ENCODE measurements around the gene IL34.

IL34 gene

DNA sequence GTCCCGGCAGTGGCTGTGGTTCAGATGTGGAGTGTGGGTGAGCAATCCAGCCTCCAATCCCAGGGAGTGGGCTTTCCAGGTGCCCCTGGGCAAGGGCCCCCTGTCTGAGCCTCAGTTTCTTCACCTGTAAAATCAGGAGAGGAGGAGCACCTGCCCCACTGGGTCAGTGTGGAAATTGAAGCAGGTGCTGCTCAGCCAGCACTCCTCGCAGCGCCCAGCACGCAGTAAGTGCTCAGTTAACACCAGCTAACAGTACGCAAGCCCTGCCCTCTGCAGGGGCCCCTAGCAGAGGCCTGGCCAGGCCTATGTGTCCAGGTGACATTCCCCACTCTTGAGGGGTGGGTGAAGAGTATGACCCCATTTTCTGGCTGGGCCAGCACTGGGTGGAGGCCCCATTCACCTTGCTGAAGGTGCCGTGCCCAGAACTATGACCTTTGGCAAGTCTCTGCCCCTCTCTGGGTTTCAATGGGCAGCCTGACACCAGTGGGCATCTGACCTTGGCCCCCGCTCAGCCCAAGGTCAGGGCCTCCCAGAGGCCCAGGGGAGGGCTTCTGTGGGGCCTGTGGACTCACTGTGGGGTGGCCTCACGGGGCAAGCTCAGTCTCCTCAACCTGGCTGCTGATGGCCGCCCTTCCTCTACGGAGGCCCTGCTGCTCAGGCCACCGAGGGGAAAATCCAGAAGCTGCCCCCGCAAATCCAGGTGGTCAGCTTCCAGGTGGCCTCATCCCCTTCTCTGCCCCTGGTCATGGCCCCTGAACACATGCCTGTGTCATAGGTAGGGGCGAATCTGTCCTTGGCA is 37.0 kb downstream of the IL34 start:
- TF ChIP-seq, protein P1, sequence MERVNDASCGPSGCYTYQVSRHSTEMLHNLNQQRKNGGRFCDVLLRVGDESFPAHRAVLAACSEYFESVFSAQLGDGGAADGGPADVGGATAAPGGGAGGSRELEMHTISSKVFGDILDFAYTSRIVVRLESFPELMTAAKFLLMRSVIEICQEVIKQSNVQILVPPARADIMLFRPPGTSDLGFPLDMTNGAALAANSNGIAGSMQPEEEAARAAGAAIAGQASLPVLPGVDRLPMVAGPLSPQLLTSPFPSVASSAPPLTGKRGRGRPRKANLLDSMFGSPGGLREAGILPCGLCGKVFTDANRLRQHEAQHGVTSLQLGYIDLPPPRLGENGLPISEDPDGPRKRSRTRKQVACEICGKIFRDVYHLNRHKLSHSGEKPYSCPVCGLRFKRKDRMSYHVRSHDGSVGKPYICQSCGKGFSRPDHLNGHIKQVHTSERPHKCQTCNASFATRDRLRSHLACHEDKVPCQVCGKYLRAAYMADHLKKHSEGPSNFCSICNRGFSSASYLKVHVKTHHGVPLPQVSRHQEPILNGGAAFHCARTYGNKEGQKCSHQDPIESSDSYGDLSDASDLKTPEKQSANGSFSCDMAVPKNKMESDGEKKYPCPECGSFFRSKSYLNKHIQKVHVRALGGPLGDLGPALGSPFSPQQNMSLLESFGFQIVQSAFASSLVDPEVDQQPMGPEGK (CRISPR knock-in tag; IDR thresholded peaks at IDR 0.05; ENCODE audit: borderline replicate concordance), result no peak
- TF ChIP-seq RARB (CRISPR knock-in tag; IDR thresholded peaks at IDR 0.05), result no peak
- no peak for TF ChIP-seq SNAI2 (CRISPR knock-in tag; IDR thresholded peaks at IDR 0.05)
- no peak for TF ChIP-seq ZC3H10 (CRISPR knock-in tag; IDR thresholded peaks at IDR 0.05)
- TF ChIP-seq PPARA (CRISPR knock-in tag; IDR thresholded peaks at IDR 0.05; ENCODE audit: borderline replicate concordance), result no peak
- TF ChIP-seq TOX (CRISPR knock-in tag; IDR thresholded peaks at IDR 0.05; ENCODE audit: borderline replicate concordance), result no peak
- TF ChIP-seq ISL1 (CRISPR knock-in tag; IDR thresholded peaks at IDR 0.05), result no peak
- TF ChIP-seq ZNF8 (CRISPR knock-in tag; IDR thresholded peaks at IDR 0.05), result no peak
- no peak for TF ChIP-seq OSR1 (CRISPR knock-in tag; IDR thresholded peaks at IDR 0.05)
- TF ChIP-seq, protein P2, sequence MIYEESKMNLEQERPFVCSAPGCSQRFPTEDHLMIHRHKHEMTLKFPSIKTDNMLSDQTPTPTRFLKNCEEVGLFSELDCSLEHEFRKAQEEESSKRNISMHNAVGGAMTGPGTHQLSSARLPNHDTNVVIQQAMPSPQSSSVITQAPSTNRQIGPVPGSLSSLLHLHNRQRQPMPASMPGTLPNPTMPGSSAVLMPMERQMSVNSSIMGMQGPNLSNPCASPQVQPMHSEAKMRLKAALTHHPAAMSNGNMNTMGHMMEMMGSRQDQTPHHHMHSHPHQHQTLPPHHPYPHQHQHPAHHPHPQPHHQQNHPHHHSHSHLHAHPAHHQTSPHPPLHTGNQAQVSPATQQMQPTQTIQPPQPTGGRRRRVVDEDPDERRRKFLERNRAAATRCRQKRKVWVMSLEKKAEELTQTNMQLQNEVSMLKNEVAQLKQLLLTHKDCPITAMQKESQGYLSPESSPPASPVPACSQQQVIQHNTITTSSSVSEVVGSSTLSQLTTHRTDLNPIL (CRISPR knock-in tag; IDR thresholded peaks at IDR 0.05; ENCODE audit: low read depth), result no peak
- TF ChIP-seq, protein P3, sequence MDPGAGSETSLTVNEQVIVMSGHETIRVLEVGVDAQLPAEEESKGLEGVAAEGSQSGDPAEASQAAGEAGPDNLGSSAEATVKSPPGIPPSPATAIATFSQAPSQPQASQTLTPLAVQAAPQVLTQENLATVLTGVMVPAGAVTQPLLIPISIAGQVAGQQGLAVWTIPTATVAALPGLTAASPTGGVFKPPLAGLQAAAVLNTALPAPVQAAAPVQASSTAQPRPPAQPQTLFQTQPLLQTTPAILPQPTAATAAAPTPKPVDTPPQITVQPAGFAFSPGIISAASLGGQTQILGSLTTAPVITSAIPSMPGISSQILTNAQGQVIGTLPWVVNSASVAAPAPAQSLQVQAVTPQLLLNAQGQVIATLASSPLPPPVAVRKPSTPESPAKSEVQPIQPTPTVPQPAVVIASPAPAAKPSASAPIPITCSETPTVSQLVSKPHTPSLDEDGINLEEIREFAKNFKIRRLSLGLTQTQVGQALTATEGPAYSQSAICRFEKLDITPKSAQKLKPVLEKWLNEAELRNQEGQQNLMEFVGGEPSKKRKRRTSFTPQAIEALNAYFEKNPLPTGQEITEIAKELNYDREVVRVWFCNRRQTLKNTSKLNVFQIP (CRISPR knock-in tag; IDR thresholded peaks at IDR 0.05; ENCODE audit: borderline replicate concordance, low read depth), result no peak
- no peak for TF ChIP-seq BACH2 (CRISPR knock-in tag; IDR thresholded peaks at IDR 0.05; ENCODE audit: borderline replicate concordance)
- TF ChIP-seq ZNF565 (CRISPR knock-in tag; conservative IDR thresholded peaks at IDR 0.05; ENCODE audit: low read depth), result no peak
- TF ChIP-seq, protein P4, sequence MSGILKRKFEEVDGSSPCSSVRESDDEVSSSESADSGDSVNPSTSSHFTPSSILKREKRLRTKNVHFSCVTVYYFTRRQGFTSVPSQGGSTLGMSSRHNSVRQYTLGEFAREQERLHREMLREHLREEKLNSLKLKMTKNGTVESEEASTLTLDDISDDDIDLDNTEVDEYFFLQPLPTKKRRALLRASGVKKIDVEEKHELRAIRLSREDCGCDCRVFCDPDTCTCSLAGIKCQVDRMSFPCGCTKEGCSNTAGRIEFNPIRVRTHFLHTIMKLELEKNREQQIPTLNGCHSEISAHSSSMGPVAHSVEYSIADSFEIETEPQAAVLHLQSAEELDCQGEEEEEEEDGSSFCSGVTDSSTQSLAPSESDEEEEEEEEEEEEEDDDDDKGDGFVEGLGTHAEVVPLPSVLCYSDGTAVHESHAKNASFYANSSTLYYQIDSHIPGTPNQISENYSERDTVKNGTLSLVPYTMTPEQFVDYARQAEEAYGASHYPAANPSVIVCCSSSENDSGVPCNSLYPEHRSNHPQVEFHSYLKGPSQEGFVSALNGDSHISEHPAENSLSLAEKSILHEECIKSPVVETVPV (CRISPR knock-in tag; IDR thresholded peaks at IDR 0.05), result no peak
- no peak for TF ChIP-seq TCF4 (CRISPR knock-in tag; IDR thresholded peaks at IDR 0.05; ENCODE audit: borderline replicate concordance)
- TF ChIP-seq ZFP30 (CRISPR knock-in tag; IDR thresholded peaks at IDR 0.05), result no peak
- no peak for TF ChIP-seq ZFP3 (CRISPR knock-in tag; IDR thresholded peaks at IDR 0.05)
- no peak for ATAC-seq

DNA sequence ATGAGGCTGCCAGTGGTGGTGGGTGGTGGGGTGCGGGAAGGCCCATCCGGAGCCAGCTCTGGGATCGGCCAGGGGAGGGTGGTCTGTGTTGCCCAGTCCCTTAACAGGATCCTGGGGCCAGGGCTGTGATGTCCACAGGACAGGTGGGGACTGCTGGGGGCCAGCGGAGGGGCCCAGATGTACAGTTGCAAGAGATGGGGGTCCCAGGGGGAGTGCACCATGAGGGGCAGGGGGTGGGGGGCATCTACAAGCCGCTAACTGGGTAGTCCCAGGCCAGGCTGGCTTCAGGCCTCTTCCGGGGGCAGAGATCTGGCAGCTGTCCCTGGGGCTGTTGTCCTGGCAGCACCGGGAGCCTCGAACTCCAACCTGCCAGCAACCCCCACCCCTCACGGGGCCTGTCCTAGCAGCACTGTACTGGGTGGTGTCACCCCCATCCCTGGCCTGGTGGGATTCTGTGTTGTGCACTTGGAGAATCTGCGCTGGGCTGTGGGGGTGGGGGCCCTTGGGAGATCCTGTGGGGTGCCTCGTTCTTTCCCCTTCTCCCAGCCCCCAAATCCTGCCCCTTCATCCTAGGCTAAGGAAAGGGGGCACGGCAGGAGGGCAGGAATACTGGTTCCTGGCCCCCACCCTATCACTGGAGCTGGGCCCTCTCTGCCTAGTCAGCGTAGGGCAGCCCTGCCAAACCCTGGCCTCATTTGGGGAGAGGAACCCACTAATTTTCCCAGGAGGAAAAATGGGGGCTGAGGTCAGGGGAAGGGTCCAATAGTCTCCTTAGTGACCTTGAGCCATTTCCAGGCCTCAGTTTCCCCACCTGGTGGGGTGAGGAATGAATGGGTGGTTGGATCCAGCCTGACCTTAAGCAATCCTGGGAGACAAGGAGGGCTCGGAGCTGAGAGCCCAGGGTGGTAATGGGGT is 38.0 kb downstream of the IL34 start:
- TF ChIP-seq TCF4 (CRISPR knock-in tag; IDR thresholded peaks at IDR 0.05; ENCODE audit: borderline replicate concordance) (no peak), ESRRG (CRISPR knock-in tag; IDR thresholded peaks at IDR 0.05) (no peak), ZNF565 (CRISPR knock-in tag; conservative IDR thresholded peaks at IDR 0.05; ENCODE audit: low read depth) (no peak), OSR1 (CRISPR knock-in tag; IDR thresholded peaks at IDR 0.05) (no peak), RARB (CRISPR knock-in tag; IDR thresholded peaks at IDR 0.05) (no peak), ZNF8 (CRISPR knock-in tag; IDR thresholded peaks at IDR 0.05) (no peak), BACH2 (CRISPR knock-in tag; IDR thresholded peaks at IDR 0.05; ENCODE audit: borderline replicate concordance) (no peak), SNAI2 (CRISPR knock-in tag; IDR thresholded peaks at IDR 0.05) (no peak), ISL1 (CRISPR knock-in tag; IDR thresholded peaks at IDR 0.05) (no peak), TOX (CRISPR knock-in tag; IDR thresholded peaks at IDR 0.05; ENCODE audit: borderline replicate concordance) (no peak), PPARA (CRISPR knock-in tag; IDR thresholded peaks at IDR 0.05; ENCODE audit: borderline replicate concordance) (no peak)
- TF ChIP-seq, protein P2 (CRISPR knock-in tag; IDR thresholded peaks at IDR 0.05; ENCODE audit: low read depth), result no peak
- TF ChIP-seq, protein P3 (CRISPR knock-in tag; IDR thresholded peaks at IDR 0.05; ENCODE audit: borderline replicate concordance, low read depth), result no peak

More for the DNA sequence above, 38.0 kb downstream of the IL34 start:
- no peak for ATAC-seq

All from SK-N-SH treated with all-trans-retinoic acid at 6 μM for 48 hours (cell line).